Left hindlimb (tissue), 1 donor: ENCODE results near the gene SLC6A2.
"Not testable (repeated sequence)": the region's sequence is repeated elsewhere in the genome, so short reads cannot be mapped to it uniquely, and the experiment has no call there.

Experiments used
- DNase-seq: peaks from one replicate; pipeline ENCODE4 v3.0.0-alpha.2; 2018

SLC6A2 gene

DNA sequence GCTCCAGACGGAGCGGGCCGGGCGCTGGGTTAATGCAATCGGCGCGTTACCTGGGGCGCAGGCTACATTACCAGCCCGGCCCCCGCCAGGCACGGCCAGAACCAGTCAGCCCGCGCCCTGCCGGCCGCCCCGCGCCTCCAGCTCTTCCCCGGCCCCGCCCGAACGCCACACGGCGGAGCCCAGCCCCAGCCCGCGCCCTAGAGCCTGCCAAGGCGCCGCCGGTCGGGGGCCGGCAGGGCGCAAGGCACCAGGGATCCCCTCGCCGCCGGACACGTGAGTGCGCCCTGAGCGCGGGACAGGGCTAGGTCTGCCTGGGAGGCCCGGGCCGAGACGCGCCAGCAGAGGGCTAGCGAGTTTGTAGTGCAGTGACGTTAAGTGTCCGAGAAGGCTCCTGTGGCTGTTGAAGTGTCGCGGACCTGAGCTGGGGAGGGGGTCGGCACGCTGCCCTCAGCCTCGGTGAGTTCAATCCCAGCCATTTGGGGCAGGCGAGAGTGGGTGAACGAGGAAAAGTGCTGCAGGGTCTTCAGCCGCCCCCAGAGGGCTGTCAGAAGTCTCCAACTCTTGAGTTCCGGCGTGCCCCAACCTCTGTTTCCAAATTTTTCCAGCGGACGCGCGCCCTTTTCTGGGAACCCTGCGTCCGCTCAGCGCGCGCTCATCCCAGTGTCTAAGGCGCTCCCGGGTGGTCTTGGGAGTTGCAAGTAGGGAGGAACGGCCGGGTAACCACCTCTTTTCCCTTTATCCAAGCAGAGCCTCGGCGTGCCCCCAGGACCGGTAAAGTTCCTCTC, at the start of gene SLC6A2:
SLC6A2 (plus strand) TSS at position 92 of the 785 bp plus-strand sequence. CDS start 707 bp downstream, outside the sequence.
- DNase-seq, result peak; percentile 59

GRCh38 chr16:55613613-55614335, 42.0 kb upstream of the SLC6A2 start:
- no peak for DNase-seq

GRCh38 chr16:55615071-55615470, 40.7 kb upstream of the SLC6A2 start:
- no peak for DNase-seq

DNA sequence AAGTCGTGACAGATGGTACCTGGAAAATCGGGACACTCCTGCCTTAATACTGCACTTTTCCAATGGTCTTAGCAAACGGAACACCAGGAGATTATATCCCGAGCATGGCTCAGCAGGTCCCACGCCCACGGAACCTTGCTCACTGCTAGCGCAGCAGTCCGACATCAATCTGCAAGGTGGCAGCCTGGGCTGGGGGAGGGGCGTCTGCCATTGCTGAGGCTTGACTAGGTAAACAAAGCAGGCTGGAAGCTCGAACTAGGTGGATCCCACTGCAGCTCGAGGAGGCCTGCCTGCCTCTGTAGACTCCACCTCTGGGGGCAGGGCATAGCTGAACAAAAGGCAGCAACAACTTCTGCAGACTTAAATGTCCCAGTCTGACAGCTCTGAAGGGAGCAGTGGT, 40.1 kb upstream of the SLC6A2 start:
- not testable (repeated sequence) for DNase-seq

DNA sequence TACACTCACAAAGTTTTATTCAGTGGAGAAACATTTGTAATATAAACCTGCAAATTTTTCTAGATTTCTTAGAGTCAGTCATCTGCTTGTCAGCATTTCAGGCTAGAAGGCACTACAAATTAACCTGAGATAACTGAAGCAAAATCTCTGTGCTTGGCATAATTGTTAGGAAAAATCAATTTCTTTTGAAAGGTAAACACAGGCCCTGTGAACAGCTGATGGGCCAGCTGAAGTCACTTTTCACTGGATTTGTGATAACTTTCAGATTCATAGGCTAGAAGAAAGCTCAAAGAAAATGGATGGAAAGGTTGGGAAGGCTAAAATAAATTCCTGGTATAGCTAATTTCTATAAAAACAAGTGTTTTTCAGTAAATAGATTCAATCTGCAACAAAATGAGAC, 34.0 kb upstream of the SLC6A2 start:
- DNase-seq, result no peak

GRCh38 chr16:55622272-55622671, 33.5 kb upstream of the SLC6A2 start:
- DNase-seq, result no peak

GRCh38 chr16:55622930-55623561, 32.7 kb upstream of the SLC6A2 start:
- no peak for DNase-seq

- DNase-seq, result no peak
Observed at GRCh38 chr16:55623640-55624039, 32.1 kb upstream of the SLC6A2 start.

GRCh38 chr16:55624696-55625095, 31.1 kb upstream of the SLC6A2 start:
- no peak for DNase-seq

- no peak for DNase-seq
Observed at GRCh38 chr16:55625843-55626242, 29.9 kb upstream of the SLC6A2 start.

- DNase-seq, result no peak
Observed at GRCh38 chr16:55628306-55628968, 27.4 kb upstream of the SLC6A2 start.

GRCh38 chr16:55630774-55631173, 25.0 kb upstream of the SLC6A2 start:
- no peak for DNase-seq

GRCh38 chr16:55632259-55632658, 23.5 kb upstream of the SLC6A2 start:
- no peak for DNase-seq

DNA sequence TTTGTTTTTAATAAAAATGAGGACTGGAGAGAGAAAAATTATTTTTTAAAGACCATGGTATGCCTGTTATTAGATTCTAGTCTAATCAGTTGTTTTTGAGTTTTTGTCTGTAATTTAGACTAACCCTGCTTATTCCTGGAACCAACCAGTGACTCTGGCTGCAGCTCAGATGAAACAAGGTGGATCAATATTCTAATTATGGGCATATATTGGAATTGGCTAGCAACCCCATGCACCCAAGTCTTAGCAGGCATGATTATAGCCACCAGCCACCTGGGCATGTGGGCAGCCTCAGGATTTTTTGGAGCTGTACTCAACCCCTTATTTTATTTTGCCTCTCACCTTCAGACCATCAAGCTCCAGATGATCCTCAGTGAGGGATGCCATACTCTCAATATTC, 21.6 kb upstream of the SLC6A2 start:
- no peak for DNase-seq

DNA sequence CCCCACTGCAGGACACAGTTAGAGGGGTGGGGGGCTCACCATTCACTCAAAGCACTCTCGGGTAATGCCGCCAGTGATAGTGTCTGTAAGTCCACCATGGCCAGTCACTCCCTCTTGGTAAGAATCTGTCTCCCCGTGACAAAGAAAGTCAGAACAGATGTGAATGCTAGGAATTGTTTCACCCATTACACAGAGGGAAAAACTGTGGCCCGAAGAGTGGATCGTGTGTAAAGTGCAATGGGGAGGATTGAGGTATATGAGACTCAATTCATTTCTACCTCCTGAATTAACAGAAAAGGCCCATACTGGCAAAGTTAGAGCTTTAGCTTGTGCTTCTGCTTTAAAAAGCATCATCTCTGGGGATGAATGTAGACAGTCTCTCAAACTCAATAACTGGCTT, 17.5 kb upstream of the SLC6A2 start:
- no peak for DNase-seq

DNA sequence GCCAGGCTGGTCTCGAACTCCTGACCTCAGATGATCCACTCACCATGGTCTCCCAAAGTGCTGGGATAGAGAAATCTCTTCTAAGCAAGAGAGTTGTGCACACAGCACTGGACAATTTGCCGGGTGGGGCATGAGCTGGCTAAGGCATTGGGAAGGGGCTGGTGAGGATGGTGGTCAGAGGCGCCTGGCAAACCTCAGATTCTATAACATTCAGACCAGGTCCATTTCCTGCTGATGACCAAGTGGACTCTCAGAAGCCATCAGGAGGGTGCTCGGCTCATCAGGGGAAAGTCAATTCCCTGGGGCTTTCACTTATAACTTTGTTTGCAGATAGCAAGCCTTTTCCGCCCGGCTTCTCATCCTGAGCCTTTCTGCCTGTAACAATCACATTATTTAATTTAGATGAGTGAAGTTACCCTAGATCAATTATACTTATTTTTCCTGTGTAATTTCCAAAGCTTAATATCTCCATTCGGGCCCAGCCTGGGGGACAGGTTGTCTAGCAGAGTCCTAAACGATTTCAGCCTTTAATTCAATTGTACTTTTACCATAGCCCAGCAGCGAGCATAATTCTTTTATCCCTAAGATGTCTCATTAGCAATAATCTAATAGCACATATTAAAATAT, 15.0 kb upstream of the SLC6A2 start:
- no peak for DNase-seq

GRCh38 chr16:55641430-55642056, 14.2 kb upstream of the SLC6A2 start:
- DNase-seq, result no peak

- no peak for DNase-seq
Observed at GRCh38 chr16:55642611-55643010, 13.2 kb upstream of the SLC6A2 start.

DNA sequence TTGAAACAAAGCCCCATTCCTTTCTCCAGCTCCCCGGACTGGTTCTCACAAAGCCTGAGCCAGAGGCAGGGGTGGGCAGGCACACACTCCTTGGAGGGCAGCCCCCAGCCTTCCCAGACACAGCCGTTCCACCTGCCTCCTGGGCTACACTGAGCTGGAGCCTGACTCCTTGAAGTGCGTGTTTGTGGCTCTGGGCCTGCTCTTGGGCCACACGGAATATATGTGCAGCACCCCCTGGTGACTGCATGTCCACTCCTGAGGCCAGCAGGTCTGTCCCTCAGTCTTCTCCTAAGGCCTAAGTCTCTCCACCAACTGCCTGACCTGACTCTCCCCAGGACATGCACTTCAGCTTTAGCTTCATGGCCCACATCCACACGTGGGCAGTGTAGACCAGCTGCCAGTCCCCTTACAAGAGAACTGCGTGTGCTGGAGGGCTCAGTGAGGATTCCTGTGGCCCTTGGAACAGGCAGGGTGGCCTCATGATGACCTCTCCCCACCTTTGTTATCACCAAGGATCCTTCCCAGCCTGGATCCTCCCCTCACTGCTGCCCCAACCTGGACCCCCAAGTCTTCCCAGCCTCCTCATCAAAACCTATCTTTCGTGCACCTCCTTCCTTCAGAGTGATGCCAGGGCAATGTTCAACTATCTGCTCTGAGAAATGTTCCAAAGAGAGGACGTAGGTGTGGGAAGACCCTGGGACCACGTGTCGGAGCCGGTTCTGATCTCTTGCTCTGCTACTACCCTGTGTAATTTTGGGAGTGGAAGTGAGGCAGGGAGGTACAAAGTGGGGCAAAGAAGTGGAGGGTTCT, 12.4 kb upstream of the SLC6A2 start:
- DNase-seq, result no peak

DNA sequence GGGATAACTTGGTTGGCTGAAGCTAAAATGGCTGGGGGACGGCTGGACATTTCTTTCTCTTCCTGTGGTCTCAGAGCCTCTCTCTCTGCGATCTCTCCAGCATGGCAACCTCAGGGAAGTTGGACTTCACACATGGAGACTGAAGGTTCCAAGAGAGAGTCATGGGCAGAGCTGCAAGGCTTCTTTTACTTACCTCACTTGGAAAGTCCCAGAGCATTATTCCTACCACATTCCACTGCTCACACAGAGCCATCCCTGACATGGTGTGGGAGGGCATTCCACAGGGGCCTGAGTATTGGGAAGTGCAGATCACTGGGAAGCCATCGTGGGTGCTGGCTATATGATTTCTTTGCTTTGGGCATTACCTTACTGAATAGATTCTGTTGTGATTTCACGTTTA, 9.8 kb upstream of the SLC6A2 start:
- DNase-seq, result no peak

DNA sequence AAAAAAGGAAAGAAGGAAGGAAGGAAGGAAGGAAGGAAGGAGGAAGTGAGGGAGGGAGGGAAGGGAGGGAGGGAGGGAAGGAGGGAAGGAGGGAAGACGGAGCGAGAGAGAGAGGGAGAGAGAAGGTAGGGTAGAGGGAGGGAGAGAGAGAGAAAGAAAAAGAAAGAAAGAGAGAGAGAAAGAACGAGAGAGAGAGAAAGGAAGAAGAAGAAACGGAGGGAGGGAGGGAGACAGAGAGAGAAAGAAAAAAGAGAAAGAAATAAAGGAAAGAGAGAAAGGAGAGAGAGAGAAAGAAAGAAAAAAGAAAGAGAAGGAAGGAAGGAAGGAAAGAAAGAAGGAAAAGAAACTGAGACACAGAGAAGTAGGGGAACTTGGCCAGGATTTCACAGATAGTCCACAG, 8.4 kb upstream of the SLC6A2 start:
- DNase-seq, result no peak
